ENCODE results near the gene HSFX4. TPM values are rescaled to one million over a fixed set of nuclear protein-coding genes. Genes with fewer than 3 reads are reported as not detected.

The HSFX4 gene
- total and polyA plus RNA-seq, 9 of the 15 experiments (the other 6 are each of a cell fraction or from before 2014, with no cell fraction given): 0.10 to 0.24 (median 0.14) TPM; not detected in 6

- TF ChIP-seq ZNF668 (CRISPR knock-in tag; IDR thresholded peaks at IDR 0.05): no peak
- TF ChIP-seq HMGXB4 (CRISPR knock-in tag; IDR thresholded peaks at IDR 0.05): no peak
- TF ChIP-seq POLR2H (tag; IDR thresholded peaks at IDR 0.05; ENCODE audit: low read depth): no peak
- TF ChIP-seq MEIS2 (IDR thresholded peaks at IDR 0.05; ENCODE audit: partially characterized antibody): no peak
- no peak for TF ChIP-seq ZNF696 (CRISPR knock-in tag; conservative IDR thresholded peaks at IDR 0.05)
- TF ChIP-seq TCFL5 (CRISPR knock-in tag; conservative IDR thresholded peaks at IDR 0.05): no peak
- TF ChIP-seq POLR2B (IDR thresholded peaks at IDR 0.05; ENCODE audit: low read depth, partially characterized antibody): peak; percentile 75
- TF ChIP-seq TOE1 (IDR thresholded peaks at IDR 0.05; ENCODE audit: borderline replicate concordance): peak; percentile 86
- no peak for TF ChIP-seq TOE1 (CRISPR knock-in tag; IDR thresholded peaks at IDR 0.05; ENCODE audit: borderline replicate concordance, low read depth)
- TF ChIP-seq ZNF347 (CRISPR knock-in tag; IDR thresholded peaks at IDR 0.05; ENCODE audit: low read depth): no peak
- no peak for TF ChIP-seq PCBP2 (IDR thresholded peaks at IDR 0.05; ENCODE audit: low read depth, low read length, poor library complexity, severe bottlenecking)
- no peak; the same call in 1 of the 2 replicates for TF ChIP-seq ZBED1 (IDR thresholded peaks at IDR 0.05)
- TF ChIP-seq NBN (IDR thresholded peaks at IDR 0.05; ENCODE audit: low read depth): peak; percentile 83
- no peak; the same call in 1 of the 2 replicates for TF ChIP-seq SMC3 (conservative IDR thresholded peaks at IDR 0.05; ENCODE audit: insufficient read depth, low read depth, low read length)
- no peak for TF ChIP-seq NCOA2 (IDR thresholded peaks at IDR 0.05; ENCODE audit: partially characterized antibody in 2 of 2)
- TF ChIP-seq CREB5 (CRISPR knock-in tag; IDR thresholded peaks at IDR 0.05): no peak
- no peak for TF ChIP-seq HMG20B (CRISPR knock-in tag; IDR thresholded peaks at IDR 0.05)
- no peak for TF ChIP-seq MED1 (CRISPR knock-in tag; IDR thresholded peaks at IDR 0.05; ENCODE audit: borderline replicate concordance)
- no peak for TF ChIP-seq HES1 (IDR thresholded peaks at IDR 0.05; ENCODE audit: low read depth)
- TF ChIP-seq PTRF (tag; IDR thresholded peaks at IDR 0.05): no peak
- TF ChIP-seq ZNF133 (CRISPR knock-in tag; IDR thresholded peaks at IDR 0.05): no peak
- TF ChIP-seq EWSR1 (IDR thresholded peaks at IDR 0.05; ENCODE audit: borderline replicate concordance, low read depth, partially characterized antibody): no peak
Observed at GRCh38 chrX:149939905-149940673, 10.7 kb downstream of the HSFX4 start (continued).

All from K562 (cell line).